D721Med (cell line): ENCODE measurements around the gene UNC93B1.

Experiments used
- DNase-seq: peaks from one replicate; pipeline ENCODE4 v3.0.0; 2011; ENCODE audit warnings: low spot score; ENCODE audit not compliant: insufficient read length
- FAIRE-seq: peaks from 2 replicates; lab custom pipeline; 2011; peaks lifted over from hg19 to GRCh38; lab: Jason Lieb, UNC
- CTCF ChIP-seq: IDR thresholded peaks from 2 replicates; pipeline ENCODE4 v1.5.1; 2012; ENCODE audit warnings: mild to moderate bottlenecking, control low read depth; ENCODE audit not compliant: insufficient read depth; ENCODE audit errors: missing control alignments

Gene UNC93B1

GRCh38 chr11:68039526-68040086 lies 35.7 kb upstream of the UNC93B1 start:
- DNase-seq (no peak), FAIRE-seq (no peak)
- TF ChIP-seq CTCF = no peak

DNA sequence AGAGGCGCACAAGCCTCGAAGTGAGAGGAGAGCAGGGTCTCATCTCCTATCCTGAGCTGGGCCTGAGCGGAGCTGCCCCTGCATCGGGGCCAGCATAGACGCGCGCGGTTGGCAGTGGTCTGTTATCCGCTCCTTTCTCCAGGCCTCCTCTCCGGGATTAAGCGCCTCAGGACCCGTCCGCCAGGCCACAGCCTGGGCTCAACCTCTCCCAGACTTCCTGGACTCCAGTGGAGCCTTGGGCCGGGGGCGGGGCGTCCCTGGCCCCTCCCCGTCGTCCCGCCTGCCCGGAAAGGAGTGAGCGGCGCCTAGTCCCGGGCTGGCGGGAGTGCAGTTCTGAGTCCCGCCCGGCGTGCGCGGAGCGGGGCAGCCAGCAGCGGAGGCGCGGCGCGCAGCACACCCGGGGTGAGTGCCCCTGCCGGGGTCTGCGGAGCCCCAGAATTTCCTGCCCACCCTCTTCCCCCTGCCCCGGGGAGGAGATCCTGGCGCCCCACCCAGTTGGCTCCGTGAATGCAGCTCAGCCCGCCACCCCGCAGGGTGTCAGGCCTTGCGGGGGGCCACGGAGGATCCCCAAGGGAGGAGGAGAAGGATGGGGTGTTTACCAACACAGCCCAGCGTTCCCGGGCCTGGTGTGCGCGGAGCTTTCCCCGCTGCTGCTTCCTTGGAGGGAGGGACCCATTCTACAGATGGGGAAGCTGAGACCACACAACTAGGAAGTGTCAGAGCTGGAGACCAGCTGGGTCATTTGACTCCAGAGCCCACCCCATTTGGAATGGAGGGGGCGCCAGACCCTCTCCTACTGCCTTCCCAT lies 35.0 kb upstream of the UNC93B1 start, which contains the start of gene TCIRG1:
TCIRG1 (plus strand) TSS at position 308 of the 808 bp plus-strand sequence. CDS start 2,247 bp downstream, outside the sequence.
- no peak for DNase-seq
- no peak for TF ChIP-seq CTCF
- no peak for FAIRE-seq

DNA sequence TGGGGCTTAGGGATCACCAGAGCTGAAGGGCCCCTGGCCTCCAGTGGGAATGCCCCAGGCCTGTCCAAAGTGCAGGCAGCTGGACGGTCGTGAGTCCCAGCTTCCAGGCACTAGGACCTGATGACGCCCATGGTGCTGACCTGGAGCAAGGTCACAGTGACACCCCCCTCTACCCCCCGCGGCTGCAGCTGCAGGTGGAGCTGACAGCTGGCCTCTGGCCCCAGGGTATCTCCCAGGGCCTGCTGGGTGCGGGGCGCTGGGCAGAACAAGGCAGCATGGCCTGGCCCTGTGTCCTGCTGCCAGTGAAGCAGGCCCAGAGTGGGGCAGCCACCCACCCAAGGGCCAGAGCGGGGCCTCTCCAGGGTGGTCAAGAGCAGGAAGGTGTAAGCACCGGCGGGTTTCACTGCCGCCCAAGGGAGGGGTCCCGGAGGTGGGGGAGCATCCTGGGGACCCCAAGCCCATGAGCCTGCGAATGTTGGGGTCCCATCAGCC lies 34.4 kb upstream of the UNC93B1 start:
- TF ChIP-seq CTCF = no peak
- DNase-seq (no peak), FAIRE-seq (no peak)

DNA sequence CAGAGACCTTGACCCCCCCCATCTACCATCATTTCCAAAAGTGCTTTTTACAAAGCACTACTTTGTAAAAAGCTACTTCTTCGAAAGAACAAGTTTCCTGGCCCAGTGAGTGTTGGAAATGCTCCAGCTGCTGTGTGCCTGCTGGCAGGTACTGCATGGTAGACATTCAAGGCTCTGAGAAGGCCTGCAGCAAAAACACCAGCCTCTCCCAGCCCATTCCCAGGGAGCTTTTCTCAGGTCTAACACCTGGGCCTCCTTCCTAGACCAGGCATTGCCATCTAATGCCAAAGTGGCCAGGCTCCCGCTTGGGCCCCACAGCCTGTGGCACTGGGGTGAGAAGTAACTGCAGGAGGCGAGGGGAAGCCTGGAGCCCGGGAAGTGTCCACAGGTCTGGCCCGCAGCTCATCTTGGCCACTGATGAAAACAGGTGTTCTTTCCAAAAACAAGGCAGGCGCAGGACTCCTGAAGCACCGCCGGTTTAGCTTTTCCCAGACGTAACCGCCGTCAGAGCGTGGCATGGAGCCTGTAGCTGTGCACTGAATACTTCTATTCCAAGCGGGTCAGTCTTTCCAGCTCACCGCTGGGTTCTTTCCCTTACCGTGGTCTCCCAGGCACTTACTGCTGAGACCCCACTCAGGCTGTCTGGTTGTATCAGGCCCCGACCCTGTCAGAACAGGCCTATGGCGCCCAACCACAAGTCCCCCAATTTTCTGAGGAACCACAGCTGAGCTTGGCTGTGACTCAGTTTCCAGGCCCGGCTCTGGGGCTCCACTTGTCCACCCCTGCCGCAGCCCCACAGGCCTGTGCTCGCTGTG lies 33.7 kb upstream of the UNC93B1 start:
- no peak for TF ChIP-seq CTCF
- no peak for FAIRE-seq
- no peak for DNase-seq

- DNase-seq (no peak), FAIRE-seq (no peak)
- TF ChIP-seq CTCF = no peak
Measured at GRCh38 chr11:68036717-68037239, 32.9 kb upstream of the UNC93B1 start.

DNA sequence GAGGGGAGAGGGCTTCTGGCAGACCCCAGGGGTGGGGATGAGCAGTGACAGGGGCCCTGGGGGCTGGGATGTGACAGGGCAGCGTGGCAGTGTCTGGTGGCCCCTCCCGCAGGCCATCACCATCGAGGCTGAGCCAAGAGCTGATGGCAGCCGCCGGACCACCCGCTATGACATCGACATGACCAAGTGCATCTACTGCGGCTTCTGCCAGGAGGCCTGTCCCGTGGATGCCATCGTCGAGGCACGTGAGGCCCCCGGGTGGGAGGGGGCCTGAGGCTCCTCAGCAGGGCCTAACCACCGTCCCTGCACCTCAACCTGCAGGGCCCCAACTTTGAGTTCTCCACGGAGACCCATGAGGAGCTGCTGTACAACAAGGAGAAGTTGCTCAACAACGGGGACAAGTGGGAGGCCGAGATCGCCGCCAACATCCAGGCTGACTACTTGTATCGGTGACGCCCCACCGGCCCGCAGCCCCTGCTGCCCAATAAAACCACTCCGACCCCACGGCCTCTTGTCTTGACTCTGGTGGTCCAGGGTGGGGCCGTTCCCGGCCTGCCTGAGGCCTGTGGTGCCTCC lies 32.3 kb upstream of the UNC93B1 start:
- no peak for TF ChIP-seq CTCF
- FAIRE-seq (no peak), DNase-seq (no peak)
